ENCODE measurements around the gene SHANK3. TPM values are rescaled to one million over a fixed set of nuclear protein-coding genes. Genes with fewer than 3 reads are reported as not detected.
A peak's percentile ranks its signal among the peaks of the same experiment; 100 is the strongest.
"Not testable (repeated sequence)": the region's sequence is repeated elsewhere in the genome, so short reads cannot be mapped to it uniquely, and the experiment has no call there.

SHANK3 gene
- total RNA-seq, 4 donors from 2014 or later, result 2.8 to 36.3 (median 10.8) TPM

GRCh38 chr22:50653256-50653655 is 19.4 kb upstream of the SHANK3 start:
- no peak overlapping the region for H3K27ac ChIP-seq
- H3K9me3 ChIP-seq, result peaks cover 0 to 2% (median 0%) of the 10 kb centered on the region in 4 donors
- no peak overlapping the region for H3K4me3 ChIP-seq
- H3K4me1 ChIP-seq, result no peaks in the 10 kb centered on the region
- DNase-seq, result no peak
- H3K27me3 ChIP-seq, result peaks cover 0 to 4% of the 10 kb centered on the region in 2 donors
- TF ChIP-seq CTCF (IDR thresholded peaks at IDR 0.05) (no peak), POLR2A (IDR thresholded peaks at IDR 0.05) (no peak)
- H3K36me3 ChIP-seq, result no peaks in the 10 kb centered on the region

GRCh38 chr22:50654664-50655063 is 18.0 kb upstream of the SHANK3 start:
- not testable (repeated sequence) for H3K36me3 ChIP-seq, H3K27me3 ChIP-seq, H3K9me3 ChIP-seq, H3K4me3 ChIP-seq, H3K27ac ChIP-seq, H3K4me1 ChIP-seq
- peak in 1 of 3 donors; percentile 22 for DNase-seq

- peaks cover 0 to 4% of the 10 kb centered on the region in 2 donors for H3K27me3 ChIP-seq
- H3K9me3 ChIP-seq, result no peaks in the 10 kb centered on the region
- no peak for TF ChIP-seq POLR2A (IDR thresholded peaks at IDR 0.05)
- TF ChIP-seq CTCF (IDR thresholded peaks at IDR 0.05), result no peak
- H3K27ac ChIP-seq, result peak overlapping the region in 2 of 4 donors; percentile 14 to 48
- H3K4me3 ChIP-seq, result no peak overlapping the region
- peak in 1 of 3 donors; percentile 32 for DNase-seq
- H3K4me1 ChIP-seq, result no peaks in the 10 kb centered on the region
- H3K36me3 ChIP-seq, result no peaks in the 10 kb centered on the region
Measured at GRCh38 chr22:50656122-50657070, 16.2 kb upstream of the SHANK3 start.

GRCh38 chr22:50657925-50658324 is 14.7 kb upstream of the SHANK3 start:
- H3K27ac ChIP-seq, result no peak overlapping the region
- H3K36me3 ChIP-seq, result no peaks in the 10 kb centered on the region
- H3K27me3 ChIP-seq, result peaks cover 0 to 4% of the 10 kb centered on the region in 2 donors
- DNase-seq, result no peak
- TF ChIP-seq POLR2A (IDR thresholded peaks at IDR 0.05) (no peak), CTCF (IDR thresholded peaks at IDR 0.05) (no peak)
- no peaks in the 10 kb centered on the region for H3K9me3 ChIP-seq
- no peaks in the 10 kb centered on the region for H3K4me1 ChIP-seq
- no peak overlapping the region for H3K4me3 ChIP-seq

- H3K27me3 ChIP-seq, result not testable (repeated sequence)
Measured at GRCh38 chr22:50659711-50660110, 12.9 kb upstream of the SHANK3 start.

GRCh38 chr22:50660306-50660705 is 12.3 kb upstream of the SHANK3 start:
- Histone ChIP-seq H3K9me3 (no peaks in the 10 kb centered on the region), H3K36me3 (no peaks in the 10 kb centered on the region), H3K27ac (no peak overlapping the region), H3K4me3 (no peak overlapping the region), H3K27me3 (no peaks in the 10 kb centered on the region), H3K4me1 (no peaks in the 10 kb centered on the region)
- DNase-seq, result no peak
- TF ChIP-seq CTCF (IDR thresholded peaks at IDR 0.05) (no peak), POLR2A (IDR thresholded peaks at IDR 0.05) (no peak)

More at GRCh38 chr22:50659711-50660110, 12.9 kb upstream of the SHANK3 start:
- DNase-seq, result peak in 1 of 3 donors; percentile 6
- not testable (repeated sequence) for H3K36me3 ChIP-seq, H3K4me1 ChIP-seq, H3K27ac ChIP-seq, H3K9me3 ChIP-seq, H3K4me3 ChIP-seq
